IPS-11a (cell line): ENCODE results near the gene TMEM179.

Experiments
- H3K4me3 ChIP-seq: one replicate; pipeline ENCODE4 v1.5.1; 2013; ENCODE audit warnings: low read depth, low read length, control low read depth

The TMEM179 gene

GRCh38 chr14:104600141-104600643, 4.4 kb downstream of the TMEM179 start:
- no peak overlapping the region for H3K4me3 ChIP-seq

- H3K4me3 ChIP-seq, result no peak overlapping the region
These were observed 5.1 kb downstream of the TMEM179 start for GRCh38 chr14:104599446-104599845.

- H3K4me3 ChIP-seq, result no peak overlapping the region
These were observed 5.7 kb downstream of the TMEM179 start for GRCh38 chr14:104598910-104599273.

- no peak overlapping the region for H3K4me3 ChIP-seq
These were observed 6.3 kb downstream of the TMEM179 start for GRCh38 chr14:104598039-104598909.

GRCh38 chr14:104597576-104597975, 7.0 kb downstream of the TMEM179 start:
- no peak overlapping the region for H3K4me3 ChIP-seq

GRCh38 chr14:104596927-104597351, 7.6 kb downstream of the TMEM179 start:
- H3K4me3 ChIP-seq, result no peak overlapping the region

- H3K4me3 ChIP-seq, result no peak overlapping the region
These were observed 8.1 kb downstream of the TMEM179 start for GRCh38 chr14:104596451-104596918.

GRCh38 chr14:104595911-104596450, 8.6 kb downstream of the TMEM179 start:
- no peak overlapping the region for H3K4me3 ChIP-seq

GRCh38 chr14:104595116-104595675, 9.4 kb downstream of the TMEM179 start:
- no peak overlapping the region for H3K4me3 ChIP-seq

GRCh38 chr14:104594310-104595046, 10.1 kb downstream of the TMEM179 start:
- H3K4me3 ChIP-seq, result no peak overlapping the region

- H3K4me3 ChIP-seq, result no peak overlapping the region
These were observed 10.8 kb downstream of the TMEM179 start for GRCh38 chr14:104593710-104594136.

GRCh38 chr14:104593241-104593701, 11.3 kb downstream of the TMEM179 start:
- H3K4me3 ChIP-seq, result no peak overlapping the region

- no peak overlapping the region for H3K4me3 ChIP-seq
These were observed 11.8 kb downstream of the TMEM179 start for GRCh38 chr14:104592785-104593184.

GRCh38 chr14:104592292-104592672, 12.3 kb downstream of the TMEM179 start:
- H3K4me3 ChIP-seq, result no peak overlapping the region

GRCh38 chr14:104591506-104592291, 12.9 kb downstream of the TMEM179 start:
- H3K4me3 ChIP-seq, result no peak overlapping the region

- H3K4me3 ChIP-seq, result no peak overlapping the region
These were observed 13.5 kb downstream of the TMEM179 start for GRCh38 chr14:104591031-104591430.

- H3K4me3 ChIP-seq, result no peak overlapping the region
These were observed 14.2 kb downstream of the TMEM179 start for GRCh38 chr14:104590240-104590965.

GRCh38 chr14:104589338-104590195, 15.0 kb downstream of the TMEM179 start:
- no peak overlapping the region for H3K4me3 ChIP-seq
